PFSK-1 (cell line): ENCODE data around the gene ACKR4.

ENCODE experiments used
- FOXP2 ChIP-seq: optimal IDR thresholded peaks from 2 replicates; pipeline ENCODE3; 2011; ENCODE audit warnings: borderline replicate concordance, control low read depth, inconsistent platforms; ENCODE audit not compliant: insufficient read depth; ENCODE audit errors: extremely low read length, extremely low read depth
- POLR2AphosphoS5 ChIP-seq: IDR thresholded peaks from 2 replicates; pipeline ENCODE4 v1.6.1; 2012; ENCODE audit warnings: low read depth, mild to moderate bottlenecking, control low read depth, low read length, moderate library complexity
- SIN3A ChIP-seq: IDR thresholded peaks from 2 replicates; pipeline ENCODE4 v1.6.1; 2012; ENCODE audit warnings: mild to moderate bottlenecking, low read length, moderate library complexity, borderline replicate concordance; ENCODE audit not compliant: insufficient read depth
- TAF1 ChIP-seq: IDR thresholded peaks from 2 replicates; pipeline ENCODE4 v1.6.1; 2012; ENCODE audit warnings: low read length, control low read depth, borderline replicate concordance; ENCODE audit not compliant: insufficient read depth
- TF ChIP-seq, protein P1 (sequence below), 2 experiments: IDR thresholded peaks; 2 replicates each; pipeline versions ENCODE4 v1.6.1 to v1.8.0; 2011 to 2012; ENCODE audit warnings: low read depth in 2 of 2, low read length in 2 of 2, control low read depth in 1 of 2, inconsistent platforms in 1 of 2, mild to moderate bottlenecking in 1 of 2, moderate library complexity in 1 of 2; ENCODE audit not compliant: insufficient read depth in 1 of 2

Gene ACKR4

DNA sequence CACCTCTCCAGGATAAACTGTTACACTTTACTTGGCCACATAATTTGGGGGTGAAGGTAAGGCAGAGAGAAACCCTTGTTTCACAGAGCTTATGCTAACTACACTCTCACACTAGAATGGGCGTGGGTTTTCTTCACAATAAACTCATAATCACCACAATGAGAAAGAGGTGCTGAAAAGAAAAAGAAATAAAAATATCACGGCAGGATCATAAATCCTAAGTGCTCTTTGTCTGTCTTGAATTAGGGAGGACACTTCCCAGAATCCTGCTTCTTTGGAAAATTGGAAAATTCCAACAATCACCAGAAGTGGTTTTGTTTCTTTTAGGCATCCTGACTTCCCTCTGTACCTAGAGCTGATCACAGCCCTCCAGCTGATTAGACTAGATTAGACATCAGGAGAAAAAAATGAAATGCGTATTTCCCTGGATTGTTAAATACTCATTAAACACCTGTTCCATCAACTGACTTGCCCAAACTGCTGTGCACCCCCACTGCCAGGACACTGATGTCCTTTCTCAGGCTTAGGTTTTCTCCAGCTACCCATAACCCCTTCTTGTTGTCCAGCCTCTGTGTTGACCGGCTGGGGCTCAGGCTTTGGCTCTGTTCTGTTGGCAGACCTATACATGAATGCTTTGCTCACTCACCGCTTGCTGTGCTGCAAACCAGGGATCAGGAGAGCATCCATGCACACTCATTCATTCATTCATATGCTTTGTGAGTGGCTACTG is 41.6 kb upstream of the ACKR4 start:
- TF ChIP-seq, protein P1, sequence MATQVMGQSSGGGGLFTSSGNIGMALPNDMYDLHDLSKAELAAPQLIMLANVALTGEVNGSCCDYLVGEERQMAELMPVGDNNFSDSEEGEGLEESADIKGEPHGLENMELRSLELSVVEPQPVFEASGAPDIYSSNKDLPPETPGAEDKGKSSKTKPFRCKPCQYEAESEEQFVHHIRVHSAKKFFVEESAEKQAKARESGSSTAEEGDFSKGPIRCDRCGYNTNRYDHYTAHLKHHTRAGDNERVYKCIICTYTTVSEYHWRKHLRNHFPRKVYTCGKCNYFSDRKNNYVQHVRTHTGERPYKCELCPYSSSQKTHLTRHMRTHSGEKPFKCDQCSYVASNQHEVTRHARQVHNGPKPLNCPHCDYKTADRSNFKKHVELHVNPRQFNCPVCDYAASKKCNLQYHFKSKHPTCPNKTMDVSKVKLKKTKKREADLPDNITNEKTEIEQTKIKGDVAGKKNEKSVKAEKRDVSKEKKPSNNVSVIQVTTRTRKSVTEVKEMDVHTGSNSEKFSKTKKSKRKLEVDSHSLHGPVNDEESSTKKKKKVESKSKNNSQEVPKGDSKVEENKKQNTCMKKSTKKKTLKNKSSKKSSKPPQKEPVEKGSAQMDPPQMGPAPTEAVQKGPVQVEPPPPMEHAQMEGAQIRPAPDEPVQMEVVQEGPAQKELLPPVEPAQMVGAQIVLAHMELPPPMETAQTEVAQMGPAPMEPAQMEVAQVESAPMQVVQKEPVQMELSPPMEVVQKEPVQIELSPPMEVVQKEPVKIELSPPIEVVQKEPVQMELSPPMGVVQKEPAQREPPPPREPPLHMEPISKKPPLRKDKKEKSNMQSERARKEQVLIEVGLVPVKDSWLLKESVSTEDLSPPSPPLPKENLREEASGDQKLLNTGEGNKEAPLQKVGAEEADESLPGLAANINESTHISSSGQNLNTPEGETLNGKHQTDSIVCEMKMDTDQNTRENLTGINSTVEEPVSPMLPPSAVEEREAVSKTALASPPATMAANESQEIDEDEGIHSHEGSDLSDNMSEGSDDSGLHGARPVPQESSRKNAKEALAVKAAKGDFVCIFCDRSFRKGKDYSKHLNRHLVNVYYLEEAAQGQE (IDR thresholded peaks at IDR 0.05; ENCODE audit: insufficient read depth in 1 of 2, low read depth in 2 of 2, low read length in 2 of 2) = no peak
- TF ChIP-seq POLR2AphosphoS5 = no peak
- no peak for TF ChIP-seq FOXP2
- TF ChIP-seq TAF1 = no peak
- no peak for TF ChIP-seq SIN3A

DNA sequence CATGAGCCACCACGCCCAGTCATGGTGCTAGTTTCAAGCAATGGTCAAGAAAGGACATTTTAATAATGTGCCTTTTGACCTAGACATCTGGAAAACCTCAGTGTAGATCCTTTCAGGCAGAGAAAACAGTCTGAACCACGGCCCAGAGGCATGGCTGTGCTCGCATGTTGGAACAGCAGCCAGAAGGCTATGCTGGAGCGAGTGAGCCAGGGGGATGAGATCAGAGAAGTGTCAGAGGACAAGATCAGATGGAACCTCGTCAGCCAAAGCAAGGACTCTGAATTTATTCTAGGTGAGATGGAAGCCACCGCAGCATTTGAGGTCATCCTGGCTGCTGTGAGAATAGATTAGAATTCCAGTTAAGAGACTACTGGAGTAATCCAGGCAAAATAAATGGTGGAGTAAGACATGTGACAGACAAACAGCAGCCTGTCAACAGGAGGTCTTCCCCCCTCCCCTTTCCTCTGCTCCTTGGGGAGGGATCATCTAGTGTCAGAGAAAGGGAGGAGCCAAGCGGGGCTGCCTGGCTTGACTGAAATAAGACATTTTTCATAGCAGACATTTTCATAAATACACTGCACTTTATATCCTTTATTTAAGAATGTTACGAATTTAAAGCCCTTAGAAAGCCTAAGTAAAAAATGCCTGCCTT is 40.4 kb upstream of the ACKR4 start:
- TF ChIP-seq TAF1 (no peak), FOXP2 (no peak), SIN3A (no peak), POLR2AphosphoS5 (no peak)
- TF ChIP-seq, protein P1 (IDR thresholded peaks at IDR 0.05; ENCODE audit: insufficient read depth in 1 of 2, low read depth in 2 of 2, low read length in 2 of 2) = no peak

DNA sequence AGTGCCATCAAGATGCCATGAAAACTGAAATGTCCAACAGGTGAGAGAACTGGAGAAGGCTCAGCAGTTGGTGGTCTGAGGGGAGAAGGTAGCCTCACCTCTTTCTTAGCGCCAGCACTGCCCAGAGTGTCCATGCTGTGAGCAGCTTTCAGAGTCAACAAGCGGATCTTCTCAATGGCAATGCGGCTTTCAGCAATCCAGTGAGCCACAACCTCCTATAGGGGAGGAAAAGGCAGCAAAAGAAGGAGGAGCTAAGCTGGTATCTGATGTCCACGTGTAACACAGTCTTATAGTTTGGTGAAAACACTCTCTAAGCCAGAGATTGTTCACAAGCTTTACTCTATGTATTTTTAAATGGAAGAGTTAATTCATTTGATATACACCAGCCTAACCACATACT is 36.1 kb upstream of the ACKR4 start:
- TF ChIP-seq TAF1 = no peak
- no peak for TF ChIP-seq POLR2AphosphoS5
- TF ChIP-seq SIN3A = no peak
- no peak for TF ChIP-seq FOXP2
- TF ChIP-seq, protein P1 (IDR thresholded peaks at IDR 0.05; ENCODE audit: insufficient read depth in 1 of 2, low read depth in 2 of 2, low read length in 2 of 2) = no peak

DNA sequence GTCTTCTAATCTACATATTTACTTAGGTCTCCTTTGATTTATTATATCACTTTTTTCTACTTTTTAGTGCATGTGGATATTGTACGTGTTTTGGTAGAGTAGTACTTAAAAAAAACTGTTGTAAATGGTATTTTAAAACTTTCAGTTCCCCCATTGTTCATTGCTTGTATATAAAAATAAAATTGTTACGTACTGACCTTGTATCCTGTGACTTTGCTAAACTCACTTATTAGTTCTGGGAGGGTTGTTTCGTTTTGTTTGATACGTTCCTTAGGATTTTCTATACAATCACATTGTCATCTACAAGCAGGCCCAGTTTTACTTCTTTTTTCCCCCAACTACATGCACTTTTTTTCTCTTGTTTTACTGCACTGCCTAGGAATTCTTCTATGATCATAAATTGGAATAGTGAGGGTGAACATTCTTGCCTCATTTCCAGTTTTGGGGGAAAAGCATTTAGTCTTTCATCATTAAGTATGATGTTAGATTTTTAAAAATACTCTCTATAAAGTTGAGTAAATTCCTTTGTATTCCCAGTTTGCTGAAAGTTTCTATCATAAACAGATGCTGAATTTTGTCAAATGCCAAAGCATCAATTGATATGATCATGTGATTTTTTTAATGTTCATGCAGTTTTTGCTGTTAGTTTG is 33.5 kb upstream of the ACKR4 start:
- TF ChIP-seq SIN3A = no peak
- TF ChIP-seq FOXP2 = no peak
- TF ChIP-seq, protein P1 (IDR thresholded peaks at IDR 0.05; ENCODE audit: insufficient read depth in 1 of 2, low read depth in 2 of 2, low read length in 2 of 2) = no peak
- TF ChIP-seq TAF1 = no peak
- no peak for TF ChIP-seq POLR2AphosphoS5
